Testis (tissue), 2 donors: Measurements from ENCODE around the gene ACTA2.

ENCODE experiments used
- POLR2A ChIP-seq: fragments of 450-650 bp; IDR thresholded peaks from one replicate; pipeline ENCODE4 v1.6.1; 2017; ENCODE audit warnings: antibody characterized with exemption, mild to moderate bottlenecking, moderate library complexity
- TF ChIP-seq, protein P1 (sequence below), 3 experiments: fragments of 450-650 bp in 2 of 3; fragments of 200-600 bp in 1 of 3; sonication (generic) in 1 of 3; IDR thresholded peaks; one replicate each; pipeline ENCODE4 v1.5.1; 2016 to 2019; ENCODE audit warnings: antibody characterized with exemption in 3 of 3, mild to moderate bottlenecking in 2 of 3, moderate library complexity in 1 of 3

DNA sequence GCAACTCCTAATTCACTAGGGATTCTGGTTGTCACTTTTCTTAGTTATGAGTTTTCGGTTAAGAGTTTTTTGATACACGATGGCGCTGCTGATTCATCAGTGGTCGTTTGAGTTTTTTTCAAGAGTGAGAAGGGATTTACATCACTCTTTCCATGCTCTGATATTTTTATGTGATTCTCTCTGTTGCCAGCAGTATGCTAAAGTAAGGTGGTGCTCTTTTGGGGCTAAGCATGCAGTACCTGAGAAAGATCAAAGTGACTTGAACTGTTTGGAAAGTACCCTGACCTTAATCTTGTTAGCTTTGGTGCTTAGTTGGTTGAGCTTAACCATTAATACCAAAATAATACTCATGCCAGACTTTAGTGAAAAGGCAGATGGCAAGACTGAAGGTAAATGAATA lies 44.4 kb downstream of the ACTA2 start:
- no peak for TF ChIP-seq POLR2A
- TF ChIP-seq, protein P1, sequence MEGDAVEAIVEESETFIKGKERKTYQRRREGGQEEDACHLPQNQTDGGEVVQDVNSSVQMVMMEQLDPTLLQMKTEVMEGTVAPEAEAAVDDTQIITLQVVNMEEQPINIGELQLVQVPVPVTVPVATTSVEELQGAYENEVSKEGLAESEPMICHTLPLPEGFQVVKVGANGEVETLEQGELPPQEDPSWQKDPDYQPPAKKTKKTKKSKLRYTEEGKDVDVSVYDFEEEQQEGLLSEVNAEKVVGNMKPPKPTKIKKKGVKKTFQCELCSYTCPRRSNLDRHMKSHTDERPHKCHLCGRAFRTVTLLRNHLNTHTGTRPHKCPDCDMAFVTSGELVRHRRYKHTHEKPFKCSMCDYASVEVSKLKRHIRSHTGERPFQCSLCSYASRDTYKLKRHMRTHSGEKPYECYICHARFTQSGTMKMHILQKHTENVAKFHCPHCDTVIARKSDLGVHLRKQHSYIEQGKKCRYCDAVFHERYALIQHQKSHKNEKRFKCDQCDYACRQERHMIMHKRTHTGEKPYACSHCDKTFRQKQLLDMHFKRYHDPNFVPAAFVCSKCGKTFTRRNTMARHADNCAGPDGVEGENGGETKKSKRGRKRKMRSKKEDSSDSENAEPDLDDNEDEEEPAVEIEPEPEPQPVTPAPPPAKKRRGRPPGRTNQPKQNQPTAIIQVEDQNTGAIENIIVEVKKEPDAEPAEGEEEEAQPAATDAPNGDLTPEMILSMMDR (IDR thresholded peaks at IDR 0.05): no peak
